ENCODE measurements around the gene CHMP2A. TPM values are rescaled to one million over a fixed set of nuclear protein-coding genes. Genes with fewer than 3 reads are reported as not detected.

Gene CHMP2A
- total and polyA plus RNA-seq, 2 of the 8 experiments (the other 6 are each of a cell fraction or from before 2014, with no cell fraction given) = 70.0 to 132 TPM

DNA sequence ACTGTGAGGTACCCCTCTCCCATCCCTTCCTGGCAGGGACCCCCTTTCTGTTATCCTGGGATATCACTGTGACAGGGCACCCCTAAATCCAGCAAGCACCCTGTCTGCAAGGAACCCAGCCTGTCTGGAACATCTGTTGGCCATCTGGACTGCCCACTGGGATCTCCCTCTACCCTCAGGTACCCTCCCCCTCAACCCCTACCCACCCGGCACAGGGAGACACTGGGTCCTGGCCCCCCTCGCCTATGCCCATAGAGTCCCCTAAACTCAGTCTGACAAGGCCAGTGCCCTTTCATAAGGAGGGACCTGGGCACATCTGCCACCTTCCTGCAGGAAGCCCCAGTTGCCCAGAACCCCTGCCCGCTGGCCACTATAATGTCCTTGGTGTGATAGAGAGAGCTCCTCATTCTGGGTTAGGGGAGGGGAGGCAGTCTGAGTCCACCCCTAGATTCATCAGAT is 40.3 kb downstream of the CHMP2A start:
- Histone ChIP-seq H3K79me2 (ENCODE audit: control insufficient read depth in 1 of 2, insufficient read depth in 2 of 2, low read length in 2 of 2) (peaks cover 0 to 17% of the 10 kb centered on the region in 2 experiments; a peak in 1 of 4 replicates), H3K27me3 (replicated peaks in 1 of 4; ENCODE audit: control insufficient read depth in 3 of 4, extremely low read depth in 1 of 4, insufficient read depth in 3 of 4, low read length in 3 of 4) (no peaks in the 10 kb centered on the region), H4K8ac (ENCODE audit: extremely low read depth, insufficient read depth, low read length) (0 out of 2 replicates have a peak overlapping the region, but pooled peaks have one; percentile 4), H4K5ac (ENCODE audit: insufficient read length, low read depth, low read length) (peak overlapping the region; percentile 73), H2AK5ac (ENCODE audit: low read depth, low read length) (peak overlapping the region; percentile 29; the same call in 1 of the 2 replicates), H2BK120ac (replicated peaks; ENCODE audit: low read depth, low read length) (no peak overlapping the region), H4K20me1 (replicated peaks in 1 of 2; ENCODE audit: control insufficient read depth in 1 of 2, insufficient read depth in 2 of 2, low read length in 2 of 2) (peaks cover 2 to 9% of the 10 kb centered on the region in 2 experiments), H2BK20ac (ENCODE audit: low read length) (no peak overlapping the region), H3K4me3 (ENCODE audit: extremely low read depth in 1 of 4, insufficient read depth in 2 of 4, low read depth in 3 of 4, low read length in 4 of 4) (peak overlapping the region; percentile 37 to 70 (median 52)), H2BK15ac (ENCODE audit: low read length) (no peak overlapping the region), H3K9ac (replicated peaks in 1 of 4; ENCODE audit: extremely low read depth in 1 of 4, low read depth in 3 of 4, low read length in 3 of 4) (peak overlapping the region in 3 of 4 experiments; percentile 24 to 74 (median 60); a peak in 5 of 7 replicates), H3K4ac (replicated peaks; ENCODE audit: insufficient read length, low read depth, low read length) (peak overlapping the region; percentile 41), H4K91ac (replicated peaks; ENCODE audit: insufficient read length, low read length) (peak overlapping the region; percentile 97), H3K36me3 (ENCODE audit: control insufficient read depth in 2 of 4, insufficient read depth in 4 of 4, low read length in 3 of 4) (peaks cover 0 to 9% (median 2%) of the 10 kb centered on the region in 4 experiments; a peak in 2 of 8 replicates), H2BK5ac (ENCODE audit: low read depth, low read length) (peak overlapping the region; percentile 80), H3K23ac (ENCODE audit: insufficient read length) (no peak overlapping the region), H3K27ac (ENCODE audit: low read depth, low read length) (peak overlapping the region; percentile 56; the same call in 1 of the 2 replicates), H3K79me1 (ENCODE audit: low read depth, low read length) (peaks cover 5% of the 10 kb centered on the region), H3K18ac (ENCODE audit: extremely low read depth, low read length) (peak overlapping the region; percentile 5; the same call in 1 of the 2 replicates), H3K14ac (ENCODE audit: insufficient read length) (no peak overlapping the region), H3K56ac (replicated peaks; ENCODE audit: insufficient read length, low read depth, low read length) (no peak overlapping the region), H3K4me2 (ENCODE audit: insufficient read depth in 1 of 2, low read depth in 2 of 2, low read length in 2 of 2) (peak overlapping the region; percentile 58 to 93), H3K4me1 (replicated peaks in 1 of 4; ENCODE audit: control insufficient read depth in 3 of 4, insufficient read depth in 4 of 4, low read length in 3 of 4) (peaks cover 0 to 28% (median 16%) of the 10 kb centered on the region in 4 experiments; a peak in 6 of 7 replicates), H3K9me3 (ENCODE audit: insufficient read depth in 2 of 2, low read depth in 1 of 2, low read length in 1 of 2) (no peaks in the 10 kb centered on the region), H2AFZ (ENCODE audit: low read length) (no peak overlapping the region), H2BK12ac (ENCODE audit: low read depth, low read length) (no peak overlapping the region), H3K23me2 (ENCODE audit: low read depth, low read length) (peaks cover 11% of the 10 kb centered on the region)
- POLR2A ChIA-PET (ENCODE audit: partially characterized antibody) = interaction anchor here (0.8 to 21.3 kb wide), 5 partner anchors 15 to 188 kb away, joined by 3 to 650 read pairs (median 9); partner anchors contain the start of genes CHMP2A, TRIM28, UBE2M and ZSCAN22
- CTCF ChIA-PET (ENCODE audit: partially characterized antibody) = interaction anchor here (0.6 to 1.8 kb wide), 11 partner anchors 14 to 162 kb away, joined by 3 to 10 read pairs (median 4); partner anchors contain the start of genes A1BG, UBE2M and ZNF446
- DNase-seq (ENCODE audit: low read depth in 1 of 2, low spot score in 2 of 2) (no peak), FAIRE-seq (no peak)
- TF ChIP-seq, protein P1, sequence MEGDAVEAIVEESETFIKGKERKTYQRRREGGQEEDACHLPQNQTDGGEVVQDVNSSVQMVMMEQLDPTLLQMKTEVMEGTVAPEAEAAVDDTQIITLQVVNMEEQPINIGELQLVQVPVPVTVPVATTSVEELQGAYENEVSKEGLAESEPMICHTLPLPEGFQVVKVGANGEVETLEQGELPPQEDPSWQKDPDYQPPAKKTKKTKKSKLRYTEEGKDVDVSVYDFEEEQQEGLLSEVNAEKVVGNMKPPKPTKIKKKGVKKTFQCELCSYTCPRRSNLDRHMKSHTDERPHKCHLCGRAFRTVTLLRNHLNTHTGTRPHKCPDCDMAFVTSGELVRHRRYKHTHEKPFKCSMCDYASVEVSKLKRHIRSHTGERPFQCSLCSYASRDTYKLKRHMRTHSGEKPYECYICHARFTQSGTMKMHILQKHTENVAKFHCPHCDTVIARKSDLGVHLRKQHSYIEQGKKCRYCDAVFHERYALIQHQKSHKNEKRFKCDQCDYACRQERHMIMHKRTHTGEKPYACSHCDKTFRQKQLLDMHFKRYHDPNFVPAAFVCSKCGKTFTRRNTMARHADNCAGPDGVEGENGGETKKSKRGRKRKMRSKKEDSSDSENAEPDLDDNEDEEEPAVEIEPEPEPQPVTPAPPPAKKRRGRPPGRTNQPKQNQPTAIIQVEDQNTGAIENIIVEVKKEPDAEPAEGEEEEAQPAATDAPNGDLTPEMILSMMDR (IDR thresholded peaks at IDR 0.05; ENCODE audit: control extremely low read depth in 1 of 3, insufficient read depth in 1 of 3, low read depth in 1 of 3, low read length in 3 of 3) = no peak
- no peak for TF ChIP-seq YY1 (IDR thresholded peaks at IDR 0.05; ENCODE audit: low read depth, low read length)
- TF ChIP-seq POLR2A (IDR thresholded peaks at IDR 0.05; ENCODE audit: control extremely low read depth in 1 of 2, low read depth in 2 of 2, low read length in 2 of 2) = peak in 1 of 2 experiments; percentile 2; a peak in 1 of 3 replicates
- 68% methylated on average over 3 of the region's 3 CpGs; no CpG with 5 or more reads in 1 of the 2 experiments for WGBS, 2 experiments (ENCODE audit: extremely low coverage in 1 of 2, insufficient coverage in 1 of 2, insufficient read length in 1 of 2, insufficient replicate concordance in 2 of 2, low coverage in 1 of 2, low lambda C conversion rate in 2 of 2, missing lambda C conversion rate in 1 of 2)

Data from H1 (cell line).